ENCODE data around the gene ANK3.

ANK3 gene

GRCh38 chr10:60353519-60354258 lies 36.0 kb downstream of the ANK3 start:
- TF ChIP-seq GATA2 (IDR thresholded peaks at IDR 0.05; ENCODE audit: low read depth, low read length) (no peak), GATA3 (IDR thresholded peaks at IDR 0.05; ENCODE audit: low read depth, low read length) (no peak)

- TF ChIP-seq GATA3 (IDR thresholded peaks at IDR 0.05; ENCODE audit: low read depth, low read length), result no peak
- TF ChIP-seq GATA2 (IDR thresholded peaks at IDR 0.05; ENCODE audit: low read depth, low read length), result no peak
These were observed 37.6 kb downstream of the ANK3 start for GRCh38 chr10:60352105-60352504.

DNA sequence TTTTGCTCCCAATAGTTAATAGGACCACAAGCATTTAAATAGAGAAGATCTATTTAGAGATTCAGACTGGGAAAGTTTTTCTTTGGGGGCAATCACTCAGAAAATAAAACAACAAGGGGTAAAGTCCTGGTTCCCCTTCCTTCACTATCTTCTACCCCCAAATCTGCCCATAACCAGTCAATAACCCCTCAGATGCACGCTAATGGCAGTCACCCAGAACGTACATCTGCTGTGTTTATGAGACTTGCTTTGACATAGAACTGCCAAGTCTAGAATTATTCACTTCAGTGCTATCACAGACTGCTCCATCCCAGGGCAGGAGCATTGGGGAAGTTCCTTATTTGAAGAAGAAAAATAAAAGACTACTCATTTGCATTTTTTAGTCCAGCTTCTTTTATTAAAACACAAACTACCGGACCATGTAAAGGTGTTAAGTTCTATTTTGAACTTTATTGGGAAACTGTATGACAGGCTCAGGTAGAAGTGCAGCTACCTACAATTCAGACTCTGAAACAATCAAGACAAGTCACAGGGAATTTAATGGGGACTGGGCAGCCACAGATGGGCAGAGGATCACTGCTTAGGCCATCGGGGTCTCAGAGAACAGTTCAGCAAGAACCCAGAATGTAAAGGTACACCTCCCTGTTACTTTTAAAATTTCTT lies 38.4 kb downstream of the ANK3 start:
- TF ChIP-seq GATA3 (IDR thresholded peaks at IDR 0.05; ENCODE audit: low read depth, low read length), result no peak
- no peak for TF ChIP-seq GATA2 (IDR thresholded peaks at IDR 0.05; ENCODE audit: low read depth, low read length)

GRCh38 chr10:60350400-60350799 lies 39.3 kb downstream of the ANK3 start:
- TF ChIP-seq GATA3 (IDR thresholded peaks at IDR 0.05; ENCODE audit: low read depth, low read length) (no peak), GATA2 (IDR thresholded peaks at IDR 0.05; ENCODE audit: low read depth, low read length) (no peak)

DNA sequence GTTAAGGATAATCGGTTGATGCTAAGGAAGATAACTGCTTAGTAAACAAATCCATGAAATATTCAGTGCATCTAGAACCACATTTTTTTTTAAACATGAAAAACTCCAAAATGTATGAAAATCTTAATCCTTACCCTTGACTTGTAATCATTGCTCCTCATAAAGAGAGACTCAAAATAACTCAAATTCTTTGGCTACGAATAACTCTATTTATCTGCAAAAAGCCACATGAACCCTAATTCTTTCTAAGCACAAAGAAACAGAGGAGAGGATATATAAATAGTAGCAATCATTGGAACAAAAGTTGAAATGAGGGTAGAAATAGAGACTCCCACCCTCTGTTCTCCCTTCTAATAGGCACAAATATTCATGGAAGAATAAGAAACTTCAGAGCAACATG lies 40.2 kb downstream of the ANK3 start:
- TF ChIP-seq GATA3 (IDR thresholded peaks at IDR 0.05; ENCODE audit: low read depth, low read length) (no peak), GATA2 (IDR thresholded peaks at IDR 0.05; ENCODE audit: low read depth, low read length) (no peak)

- no peak for TF ChIP-seq GATA3 (IDR thresholded peaks at IDR 0.05; ENCODE audit: low read depth, low read length)
These were observed 40.7 kb downstream of the ANK3 start for GRCh38 chr10:60348982-60349381.

GRCh38 chr10:60347270-60347669 lies 42.4 kb downstream of the ANK3 start:
- no peak for TF ChIP-seq GATA2 (IDR thresholded peaks at IDR 0.05; ENCODE audit: low read depth, low read length)
- TF ChIP-seq GATA3 (IDR thresholded peaks at IDR 0.05; ENCODE audit: low read depth, low read length), result no peak

GRCh38 chr10:60346661-60347060 lies 43.0 kb downstream of the ANK3 start:
- TF ChIP-seq GATA2 (IDR thresholded peaks at IDR 0.05; ENCODE audit: low read depth, low read length) (no peak), GATA3 (IDR thresholded peaks at IDR 0.05; ENCODE audit: low read depth, low read length) (no peak)

DNA sequence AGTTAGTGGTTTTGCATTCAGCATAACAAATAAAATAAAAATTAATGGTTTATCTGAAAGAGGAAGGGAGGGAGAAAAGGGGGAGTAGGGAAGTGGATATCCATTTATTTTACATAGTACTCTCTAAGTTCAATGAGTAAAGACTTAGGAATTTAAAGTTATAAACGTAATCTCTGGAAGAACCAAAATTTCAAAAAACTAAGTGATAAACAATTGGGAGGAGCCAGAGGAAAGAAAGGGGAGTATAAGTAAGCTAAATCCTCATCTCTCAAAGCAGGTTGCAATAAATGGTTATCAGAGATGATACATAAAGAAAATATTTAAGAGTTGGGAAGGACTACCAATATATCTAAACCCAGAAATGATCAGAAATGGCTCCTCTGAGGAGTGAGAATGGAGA lies 46.4 kb downstream of the ANK3 start:
- TF ChIP-seq GATA2 (IDR thresholded peaks at IDR 0.05; ENCODE audit: low read depth, low read length) (no peak), GATA3 (IDR thresholded peaks at IDR 0.05; ENCODE audit: low read depth, low read length) (no peak)

GRCh38 chr10:60341969-60342368 lies 47.7 kb downstream of the ANK3 start:
- TF ChIP-seq GATA3 (IDR thresholded peaks at IDR 0.05; ENCODE audit: low read depth, low read length) (no peak), GATA2 (IDR thresholded peaks at IDR 0.05; ENCODE audit: low read depth, low read length) (no peak)

DNA sequence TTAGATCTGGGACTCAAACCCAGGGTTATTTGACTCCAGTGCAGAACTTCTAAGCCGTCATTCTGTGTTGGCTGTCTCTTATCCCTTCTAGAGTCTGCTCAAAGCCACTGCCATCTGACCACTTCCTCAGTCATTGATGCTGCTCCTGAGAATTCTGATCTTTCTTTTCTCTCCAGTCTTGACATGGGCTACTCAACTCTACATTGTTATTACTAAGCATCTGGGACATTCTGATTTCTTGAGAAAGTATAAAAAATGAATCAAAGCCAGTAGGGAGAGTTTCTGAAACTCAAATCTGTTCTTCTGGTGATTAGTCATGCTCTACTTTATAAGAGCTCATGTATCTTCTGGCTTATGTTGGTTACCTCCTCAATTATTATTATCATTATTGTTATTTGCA lies 48.7 kb downstream of the ANK3 start:
- TF ChIP-seq GATA3 (IDR thresholded peaks at IDR 0.05; ENCODE audit: low read depth, low read length) (no peak), GATA2 (IDR thresholded peaks at IDR 0.05; ENCODE audit: low read depth, low read length) (no peak)

GRCh38 chr10:60339757-60340156 lies 49.9 kb downstream of the ANK3 start:
- TF ChIP-seq GATA2 (IDR thresholded peaks at IDR 0.05; ENCODE audit: low read depth, low read length) (no peak), GATA3 (IDR thresholded peaks at IDR 0.05; ENCODE audit: low read depth, low read length) (no peak)

GRCh38 chr10:60338786-60339185 lies 50.9 kb downstream of the ANK3 start:
- no peak for TF ChIP-seq GATA3 (IDR thresholded peaks at IDR 0.05; ENCODE audit: low read depth, low read length)
- TF ChIP-seq GATA2 (IDR thresholded peaks at IDR 0.05; ENCODE audit: low read depth, low read length), result no peak

- TF ChIP-seq GATA3 (IDR thresholded peaks at IDR 0.05; ENCODE audit: low read depth, low read length), result no peak
- no peak for TF ChIP-seq GATA2 (IDR thresholded peaks at IDR 0.05; ENCODE audit: low read depth, low read length)
These were observed 51.6 kb downstream of the ANK3 start for GRCh38 chr10:60338002-60338564.
